K562 (cell line): ENCODE data around the gene RBMS1. TPM values are rescaled to one million over a fixed set of nuclear protein-coding genes. Genes with fewer than 3 reads are reported as not detected.

Experiments
- ATAC-seq: fragments of 200-7000 bp; cut with Tn5 transposase; 3 replicates; pipeline ENCODE4 v1.9.1; 2020; ENCODE audit warnings: moderate library complexity
- BruUV-seq: library from RNA; stranded (reverse); fragments of 400-500 nt; replicated peaks from 2 replicates; lab custom pipeline; 2021; lab: Mats Ljungman, UMichigan
- CTCF ChIA-PET: fragments of 300-600 bp; formaldehyde crosslinking; extraction: SDS; loops from one replicate; lab custom pipeline; 2021; ENCODE audit warnings: low intra/inter-chr PET ratio; lab: Yijun Ruan, JAX
- POLR2A ChIA-PET: fragments of 300-600, 350-650 bp; sonication (Branson Sonifier 250); formaldehyde crosslinking; extraction: SDS; loops from one replicate; lab custom pipeline; 2021; ENCODE audit warnings: antibody characterized with exemption, inconsistent platforms; lab: Yijun Ruan, JAX
- DNase-seq, 4 experiments: peaks; one replicate each; pipeline versions ENCODE4 v3.0.0 to v3.0.0-alpha.2; 2011 to 2018; ENCODE audit warnings: low spot score in 3 of 4, mixed read lengths in 3 of 4; ENCODE audit errors: extremely low read depth in 1 of 4
- FAIRE-seq: peaks from 2 replicates; lab custom pipeline; 2011; peaks lifted over from hg19 to GRCh38; lab: Jason Lieb, UNC
- H2AFZ ChIP-seq: 2 replicates; pipeline ENCODE4 v1.6.0; 2011; ENCODE audit warnings: low read depth, low read length, control low read depth, inconsistent platforms
- H3K27ac ChIP-seq: fragments of 200-600 bp; 3 replicates; pipeline ENCODE4 v1.8.0; 2011; ENCODE audit warnings: low read depth, mild to moderate bottlenecking, control low read depth, inconsistent platforms, low read length, moderate library complexity, mixed read lengths; ENCODE audit errors: extremely low read depth
- H3K27me3 ChIP-seq, 2 experiments: fragments of 300-600 bp in 1 of 2; 2 replicates in 1 of 2; 3 replicates in 1 of 2; pipeline versions ENCODE4 v1.6.0 to v1.8.0; 2011; ENCODE audit warnings: inconsistent platforms in 2 of 2, low read length in 2 of 2, mild to moderate bottlenecking in 1 of 2, mixed read lengths in 1 of 2, moderate library complexity in 1 of 2; ENCODE audit not compliant: control insufficient read depth in 2 of 2, insufficient read depth in 2 of 2
- H3K36me3 ChIP-seq: fragments of 300-600 bp; 3 replicates; pipeline ENCODE4 v1.8.0; 2011; ENCODE audit warnings: mild to moderate bottlenecking, low read length, inconsistent platforms; ENCODE audit not compliant: control insufficient read depth, insufficient read depth
- H3K4me1 ChIP-seq, 2 experiments: fragments of 200-600 bp in 1 of 2; replicated peaks in 1 of 2; 2 replicates in 1 of 2; 3 replicates in 1 of 2; pipeline versions ENCODE4 v1.5.1 to v1.8.0; 2011; ENCODE audit warnings: inconsistent platforms in 2 of 2, low read length in 2 of 2, mild to moderate bottlenecking in 1 of 2, mixed read lengths in 1 of 2, moderate library complexity in 1 of 2; ENCODE audit not compliant: control insufficient read depth in 2 of 2, insufficient read depth in 2 of 2
- H3K4me2 ChIP-seq: 2 replicates; pipeline ENCODE4 v1.6.1; 2011; ENCODE audit warnings: low read length, control low read depth, inconsistent platforms, mixed read lengths; ENCODE audit not compliant: insufficient read depth
- H3K4me3 ChIP-seq: fragments of 200-600 bp; sonication (generic), shearing (Covaris generic); 2 replicates; pipeline ENCODE4 v1.5.1; 2016; ENCODE audit warnings: control low read depth, inconsistent platforms
- H3K79me2 ChIP-seq: fragments of 200-600 bp; 3 replicates; pipeline ENCODE4 v1.8.0; 2011; ENCODE audit warnings: low read length, inconsistent platforms; ENCODE audit not compliant: control insufficient read depth, insufficient read depth
- H3K9ac ChIP-seq, 2 experiments: 2 replicates each; pipeline versions ENCODE4 v1.6.0 to v1.6.1; 2011; ENCODE audit warnings: low read depth in 2 of 2, low read length in 2 of 2, control low read depth in 1 of 2, inconsistent platforms in 1 of 2, mild to moderate bottlenecking in 1 of 2, mixed read lengths in 1 of 2; ENCODE audit not compliant: insufficient read depth in 1 of 2
- H3K9me1 ChIP-seq: one replicate; pipeline ENCODE4 v1.6.0; 2011; ENCODE audit warnings: inconsistent platforms, mild to moderate bottlenecking, low read length, moderate library complexity; ENCODE audit not compliant: control insufficient read depth, insufficient read depth
- H3K9me3 ChIP-seq: replicated peaks from 2 replicates; pipeline ENCODE4 v1.5.1; 2011; ENCODE audit warnings: low read depth, low read length, inconsistent platforms; ENCODE audit not compliant: control insufficient read depth, insufficient read depth
- H4K20me1 ChIP-seq: replicated peaks from 2 replicates; pipeline ENCODE4 v1.6.1; 2011; ENCODE audit warnings: low read length, inconsistent platforms, mixed read lengths; ENCODE audit not compliant: control insufficient read depth, insufficient read depth
- CHCHD3 ChIP-seq: fragments of 250-450 bp; sonication (Bioruptor Pico); IDR thresholded peaks from 2 replicates; pipeline ENCODE4 v2.1.2; 2022; ENCODE audit warnings: mild to moderate bottlenecking
- FOXJ3 ChIP-seq: sonication (generic); formaldehyde crosslinking; IDR thresholded peaks from 2 replicates; pipeline ENCODE4 v1.4.0; 2020; ENCODE audit warnings: mild to moderate bottlenecking, missing genetic modification reagents
- HNRNPL ChIP-seq: fragments of 200-400 bp; formaldehyde crosslinking; IDR thresholded peaks from 2 replicates; pipeline ENCODE4 v1.6.1; 2017; ENCODE audit warnings: low read depth, mild to moderate bottlenecking, low read length
- JUN ChIP-seq, 2 experiments: sonication (generic) in 1 of 2; formaldehyde crosslinking in 1 of 2; IDR thresholded peaks; 2 replicates each; pipeline versions ENCODE4 v1.6.1 to v1.8.0; 2012 to 2022; ENCODE audit warnings: borderline replicate concordance in 2 of 2, mild to moderate bottlenecking in 2 of 2, improper control_type of control experiment in 1 of 2, low read depth in 1 of 2, low read length in 1 of 2, missing genetic modification reagents in 1 of 2
- KDM4B ChIP-seq, 2 experiments: fragments of 450-650 bp in 1 of 2; sonication (generic) in 1 of 2; IDR thresholded peaks; 2 replicates each; pipeline ENCODE4 v1.6.1; 2016 to 2017; ENCODE audit warnings: borderline replicate concordance in 2 of 2, antibody characterized with exemption in 1 of 2, low read depth in 1 of 2, mild to moderate bottlenecking in 1 of 2
- PATZ1 ChIP-seq: fragments of 250-450 bp; sonication (Bioruptor Pico); IDR thresholded peaks from 2 replicates; pipeline ENCODE4 v1.5.0; 2020; ENCODE audit warnings: mild to moderate bottlenecking, borderline replicate concordance
- POLR2B ChIP-seq: fragments of 450-650 bp; IDR thresholded peaks from 2 replicates; pipeline ENCODE4 v1.6.1; 2018; ENCODE audit warnings: low read depth; ENCODE audit not compliant: partially characterized antibody
- WGBS: fragments of 100-300 bp; shearing (Covaris generic); methylation state at CpG from one replicate; pipeline ENCODE4 v1.1.6; 2016; ENCODE audit warnings: low coverage, mixed read lengths; ENCODE audit not compliant: insufficient coverage; ENCODE audit errors: missing lambda C conversion rate; 5-methylcytosine and 5-hydroxymethylcytosine counted together
- in situ Hi-C: fragments of 300-500 bp; cut with MboI; formaldehyde crosslinking; loops from 4 replicates; pipeline ENCODE4 v1.15.0; 2018; ENCODE audit warnings: inconsistent platforms, mixed read lengths
- intact Hi-C: fragments of 100-400 bp; cut with micrococcal nuclease; formaldehyde crosslinking; loops from 2 replicates; pipeline ENCODE4 v1.14.2; 2022
- polyA plus RNA-seq, 8 experiments: library from polyadenylated mRNA; depleted of rRNA in 4 of 8; stranded (reverse) in 5 of 8; unstranded in 3 of 8; fragments of >200 nt; fragmentation: Nextera tagmentation in 2 of 8; fragmentation: Illumina TruSeq in 1 of 8; extraction: Ambion mirVana in 2 of 8; extraction: Trizol in 1 of 8; gene quantifications; 2 replicates each; pipeline versions ENCODE4 v1.2.1 to v1.2.3, GENCODE V29; 2011 to 2014; ENCODE audit warnings: inconsistent platforms in 1 of 8, missing spikeins in 1 of 8
- total RNA-seq, 7 experiments: library from RNA; depleted of rRNA in 6 of 7; stranded (reverse); fragments of >200 nt in 6 of 7; fragmentation: Illumina TruSeq in 2 of 7; extraction: Trizol in 2 of 7; gene quantifications; 2 replicates each; pipeline versions ENCODE4 v1.2.1 to v1.2.3, GENCODE V29; 2011 to 2021; ENCODE audit warnings: low replicate concordance in 1 of 7

Gene RBMS1
- total and polyA plus RNA-seq, 9 of the 15 experiments (the other 6 are each of a cell fraction or from before 2014, with no cell fraction given), result 0.04 to 0.31 (median 0.09) TPM; not detected in 6

DNA sequence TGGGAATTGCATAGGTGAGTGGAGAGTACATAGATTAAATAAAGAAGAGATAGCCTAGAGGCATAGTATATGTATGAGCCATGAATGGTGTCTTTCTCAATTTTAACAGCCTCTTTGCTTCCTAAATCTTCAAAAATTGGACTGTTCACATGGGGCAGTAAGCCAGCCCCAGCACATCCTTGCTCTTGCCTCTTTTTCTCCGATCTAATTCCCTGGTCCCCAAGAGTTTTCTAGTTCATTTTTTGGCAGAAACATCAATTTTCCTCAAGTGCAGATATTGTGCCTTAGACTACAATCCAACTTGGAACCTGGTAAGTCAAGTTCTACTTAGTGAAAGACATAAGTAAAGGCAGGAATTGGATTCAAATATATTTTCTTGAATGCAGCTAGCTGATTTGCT lies 243.7 kb downstream of the RBMS1 start (continued):
- no peak for TF ChIP-seq PATZ1 (CRISPR knock-in tag)
- TF ChIP-seq, all 486 proteins: peak for 0

DNA sequence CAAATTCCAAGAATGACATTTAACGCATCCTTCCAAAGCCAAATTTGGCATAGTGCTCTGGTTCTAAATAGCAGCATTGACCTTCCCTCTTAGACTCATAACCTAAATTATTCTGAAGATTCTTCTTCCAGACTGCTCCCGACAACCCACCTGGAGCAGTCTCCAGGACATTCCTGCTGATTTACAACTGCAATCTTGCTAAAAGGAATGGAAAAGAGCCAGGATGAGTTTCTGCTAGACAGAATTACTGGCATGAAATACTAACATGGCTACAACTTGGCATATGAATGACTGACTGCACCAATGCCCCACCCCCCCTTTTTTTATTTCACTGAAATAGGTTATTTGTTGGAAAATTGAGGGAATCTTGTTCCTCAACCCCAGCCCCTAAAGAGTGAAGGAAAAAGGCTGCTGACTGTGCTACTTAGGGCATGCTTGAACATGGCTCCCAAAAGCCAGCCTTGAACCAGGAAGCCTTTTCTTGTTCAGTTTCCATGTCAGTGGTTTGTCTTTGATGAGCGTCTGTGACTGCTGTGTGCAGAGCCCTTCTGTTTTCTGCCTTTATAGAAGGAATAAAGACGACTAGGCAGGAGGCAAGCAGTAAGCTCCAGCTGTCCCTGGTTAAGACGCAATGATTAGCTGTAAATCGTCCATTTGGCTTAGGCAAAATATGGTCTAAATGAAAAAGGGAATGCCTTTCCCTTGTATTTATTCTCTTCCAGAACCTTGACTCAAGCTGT lies 246.1 kb downstream of the RBMS1 start:
- 0% methylated on average over 6 of the region's 6 CpGs for WGBS
- POLR2A ChIA-PET, result no interaction called here
- FAIRE-seq (no peak), DNase-seq (no peak), ATAC-seq (no peak)
- H2AFZ ChIP-seq, result no peak overlapping the region
- no peak for TF ChIP-seq CHCHD3
- no peak for TF ChIP-seq POLR2B
- no peak for TF ChIP-seq HNRNPL
- TF ChIP-seq KDM4B (IDR thresholded peaks at IDR 0.05; ENCODE audit: borderline replicate concordance in 2 of 2, low read depth in 1 of 2), result no peak
- TF ChIP-seq FOXJ3 (CRISPR knock-in tag), result no peak
- TF ChIP-seq JUN (IDR thresholded peaks at IDR 0.05; ENCODE audit: borderline replicate concordance, low read depth, low read length), result no peak
- TF ChIP-seq JUN (CRISPR knock-in tag; IDR thresholded peaks at IDR 0.05; ENCODE audit: borderline replicate concordance), result no peak
- CTCF ChIA-PET, result no interaction called here
- H3K36me3 ChIP-seq, result no peaks in the 10 kb centered on the region
- H3K4me1 ChIP-seq, result no peaks in the 10 kb centered on the region
- in situ Hi-C loops (no loop called here), intact Hi-C loops (no loop called here)
- H4K20me1 ChIP-seq, result no peaks in the 10 kb centered on the region; the same call in 1 of the 2 replicates
- no peaks in the 10 kb centered on the region for H3K79me2 ChIP-seq
- no peaks in the 10 kb centered on the region for H3K9me1 ChIP-seq
- H3K9me3 ChIP-seq, result no peaks in the 10 kb centered on the region
- no peak overlapping the region for H3K9ac ChIP-seq
- H3K4me2 ChIP-seq, result no peak overlapping the region
- H3K27me3 ChIP-seq, result no peaks in the 10 kb centered on the region
- no peak overlapping the region for H3K4me3 ChIP-seq
- no TSS peak for BruUV-seq
- no peak overlapping the region for H3K27ac ChIP-seq
